Measurements from ENCODE around the gene RASGRF1.

DNA sequence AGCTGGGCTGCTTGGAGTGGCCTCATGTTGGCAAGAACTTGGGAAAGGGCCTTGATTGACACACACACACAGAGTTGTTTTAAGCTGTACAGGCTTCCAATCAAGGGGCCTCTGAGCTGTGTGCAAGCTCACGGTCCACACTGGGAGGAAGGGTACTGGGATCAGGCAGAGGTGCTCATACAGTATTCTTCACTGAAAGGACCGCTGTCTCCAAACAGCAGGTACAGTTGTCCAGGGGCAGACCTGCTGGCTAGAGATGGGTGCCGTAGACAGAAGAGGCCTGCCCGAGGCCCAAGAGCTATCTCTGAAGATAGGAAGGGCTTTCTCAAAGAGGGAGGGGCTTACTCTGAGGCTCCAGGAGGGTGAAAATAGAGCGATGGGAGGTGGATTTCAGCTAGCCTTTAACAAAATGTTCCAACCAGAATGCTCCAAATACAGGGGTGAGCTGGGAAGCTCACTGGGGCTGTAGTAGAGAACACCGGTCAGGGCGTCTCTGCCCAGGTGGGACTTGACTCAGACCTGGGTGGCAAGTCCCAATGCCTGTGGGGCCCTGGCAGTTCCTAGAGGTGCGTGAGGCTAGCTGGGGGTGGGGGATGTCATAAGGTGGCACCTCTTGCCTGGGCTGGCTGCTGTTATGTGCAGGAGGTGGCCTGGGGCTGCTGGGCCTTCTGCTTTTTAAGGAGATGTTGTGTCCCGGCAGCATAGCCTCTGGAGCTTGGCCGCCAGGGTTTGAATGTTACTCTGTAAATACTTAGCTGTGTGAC, 42.7 kb downstream of the RASGRF1 start:
- TF ChIP-seq, protein P1, sequence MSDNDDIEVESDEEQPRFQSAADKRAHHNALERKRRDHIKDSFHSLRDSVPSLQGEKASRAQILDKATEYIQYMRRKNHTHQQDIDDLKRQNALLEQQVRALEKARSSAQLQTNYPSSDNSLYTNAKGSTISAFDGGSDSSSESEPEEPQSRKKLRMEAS (IDR thresholded peaks at IDR 0.05): no peak
- TF ChIP-seq EP300 (IDR thresholded peaks at IDR 0.05; ENCODE audit: borderline replicate concordance): no peak
